Neural progenitor cell (in vitro differentiated cells): Measurements from ENCODE around the gene LHX1. TPM values are rescaled to one million over a fixed set of nuclear protein-coding genes. Genes with fewer than 3 reads are reported as not detected.
A peak's percentile ranks its signal among the peaks of the same experiment; 100 is the strongest.

Experiments
- DNase-seq: peaks from one replicate; pipeline ENCODE4 v3.0.0-alpha.2; 2016; ENCODE audit warnings: low spot score
- H2AFZ ChIP-seq: fragments of 200-600 bp; sonication (generic); replicated peaks from 2 replicates; pipeline ENCODE4 v1.6.1; 2016; ENCODE audit warnings: antibody characterized with exemption
- H3F3A ChIP-seq: fragments of 200-600 bp; sonication (generic); 2 replicates; pipeline ENCODE4 v1.6.1; 2016; ENCODE audit warnings: antibody characterized with exemption, low read depth
- H3K27ac ChIP-seq: fragments of 200-600 bp; sonication (generic); 2 replicates; pipeline ENCODE4 v1.5.1; 2016; ENCODE audit warnings: mild to moderate bottlenecking
- H3K27me3 ChIP-seq: fragments of 200-600 bp; sonication (generic); 2 replicates; pipeline ENCODE4 v1.6.1; 2016; ENCODE audit warnings: mild to moderate bottlenecking, moderate library complexity
- H3K36me3 ChIP-seq: fragments of 200-600 bp; sonication (generic); 2 replicates; pipeline ENCODE4 v1.5.1; 2016
- H3K4me1 ChIP-seq: fragments of 200-600 bp; sonication (generic); 2 replicates; pipeline ENCODE4 v1.6.1; 2016; ENCODE audit warnings: mixed run types
- H3K4me2 ChIP-seq: fragments of 200-600 bp; sonication (generic); 2 replicates; pipeline ENCODE4 v1.6.1; 2016
- H3K4me3 ChIP-seq: fragments of 200-600 bp; sonication (generic); 2 replicates; pipeline ENCODE4 v1.5.1; 2016
- H3K79me2 ChIP-seq: fragments of 200-600 bp; sonication (generic); 2 replicates; pipeline ENCODE4 v1.6.1; 2016; ENCODE audit warnings: low read depth
- H3K9ac ChIP-seq: fragments of 200-600 bp; sonication (generic); 2 replicates; pipeline ENCODE4 v1.6.1; 2016
- H3K9me3 ChIP-seq: fragments of 200-600 bp; sonication (generic); 2 replicates; pipeline ENCODE4 v1.5.1; 2016; ENCODE audit warnings: low read depth
- H4K20me1 ChIP-seq: fragments of 200-600 bp; sonication (generic); 2 replicates; pipeline ENCODE4 v1.6.1; 2016; ENCODE audit warnings: low read depth
- H3K27ac Mint-ChIP-seq: 3 replicates; pipeline ENCODE4 v1.8.0; 2021; ENCODE audit warnings: mixed read lengths
- H3K27me3 Mint-ChIP-seq: 2 replicates; pipeline ENCODE4 v1.8.0; 2022; ENCODE audit warnings: low read depth, mild to moderate bottlenecking, inconsistent platforms, moderate library complexity, mixed read lengths; ENCODE audit not compliant: insufficient read depth
- H3K36me3 Mint-ChIP-seq: 3 replicates; pipeline ENCODE4 v1.8.0; 2021; ENCODE audit warnings: mixed read lengths
- H3K4me1 Mint-ChIP-seq: 3 replicates; pipeline ENCODE4 v1.8.0; 2021; ENCODE audit warnings: mixed read lengths
- H3K4me3 Mint-ChIP-seq: 3 replicates; pipeline ENCODE4 v1.8.0; 2021; ENCODE audit warnings: mild to moderate bottlenecking, moderate library complexity, mixed read lengths
- H3K9me3 Mint-ChIP-seq: 3 replicates; pipeline ENCODE4 v1.8.0; 2020; ENCODE audit warnings: mixed read lengths
- CTCF ChIP-seq: fragments of 200-600 bp; sonication (generic); IDR thresholded peaks from 2 replicates; pipeline ENCODE4 v1.5.1; 2017; ENCODE audit warnings: antibody characterized with exemption, mild to moderate bottlenecking
- EZH2 ChIP-seq: fragments of 200-600 bp; sonication (generic); IDR thresholded peaks from 2 replicates; pipeline ENCODE4 v1.6.1; 2017; ENCODE audit warnings: antibody characterized with exemption, mild to moderate bottlenecking, moderate library complexity
- EZH2phosphoT487 ChIP-seq: fragments of 200-600 bp; sonication (generic); IDR thresholded peaks from 2 replicates; pipeline ENCODE4 v1.6.1; 2017; ENCODE audit warnings: antibody characterized with exemption
- total RNA-seq: library from RNA; depleted of rRNA; stranded (reverse); fragments of >200 nt; gene quantifications from 2 replicates; pipeline ENCODE4 v1.2.3, GENCODE V29; 2015; ENCODE audit warnings: low replicate concordance

Gene LHX1
- total RNA-seq, 1 donor from 2014 or later = not detected

DNA sequence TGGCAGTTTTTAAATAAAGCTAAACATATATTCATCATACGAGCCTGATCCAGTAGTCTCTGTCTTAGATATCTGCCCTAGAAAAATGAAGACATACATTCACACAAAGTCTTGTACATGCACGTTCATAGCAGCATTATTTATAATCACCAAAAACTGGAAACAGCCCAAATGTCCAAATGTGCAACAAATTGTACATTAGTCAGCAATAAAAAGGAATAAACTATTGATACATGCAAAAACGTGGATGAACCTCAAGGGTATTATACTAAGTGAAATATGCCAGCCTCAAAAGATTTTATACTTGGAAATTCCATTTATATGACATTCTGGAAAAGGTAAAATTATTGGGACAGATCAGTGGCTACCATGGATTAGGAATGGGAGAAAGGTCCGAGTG lies 34.2 kb downstream of the LHX1 start:
- Mint-ChIP-seq H3K27ac (no peak overlapping the region), H3K36me3 (peaks cover 17% of the 10 kb centered on the region), H3K9me3 (no peaks in the 10 kb centered on the region), H3K27me3 (no peaks in the 10 kb centered on the region), H3K4me1 (peaks cover 11% of the 10 kb centered on the region), H3K4me3 (no peak overlapping the region)
- H3K27me3 ChIP-seq = no peaks in the 10 kb centered on the region
- no peaks in the 10 kb centered on the region for H3K9me3 ChIP-seq
- no peak overlapping the region for H3K4me2 ChIP-seq
- peaks cover 19% of the 10 kb centered on the region for H3F3A ChIP-seq
- TF ChIP-seq EZH2 (no peak), CTCF (no peak), EZH2phosphoT487 (no peak)
- H3K36me3 ChIP-seq = peaks cover 5% of the 10 kb centered on the region
- H3K9ac ChIP-seq = no peak overlapping the region
- peak overlapping the region; percentile 83 for H3K27ac ChIP-seq
- peaks cover 19% of the 10 kb centered on the region for H3K79me2 ChIP-seq
- peaks cover 22% of the 10 kb centered on the region for H3K4me1 ChIP-seq
- H3K4me3 ChIP-seq = no peak overlapping the region
- no peak overlapping the region for H2AFZ ChIP-seq
- H4K20me1 ChIP-seq = peaks cover 17% of the 10 kb centered on the region
- no peak for DNase-seq

DNA sequence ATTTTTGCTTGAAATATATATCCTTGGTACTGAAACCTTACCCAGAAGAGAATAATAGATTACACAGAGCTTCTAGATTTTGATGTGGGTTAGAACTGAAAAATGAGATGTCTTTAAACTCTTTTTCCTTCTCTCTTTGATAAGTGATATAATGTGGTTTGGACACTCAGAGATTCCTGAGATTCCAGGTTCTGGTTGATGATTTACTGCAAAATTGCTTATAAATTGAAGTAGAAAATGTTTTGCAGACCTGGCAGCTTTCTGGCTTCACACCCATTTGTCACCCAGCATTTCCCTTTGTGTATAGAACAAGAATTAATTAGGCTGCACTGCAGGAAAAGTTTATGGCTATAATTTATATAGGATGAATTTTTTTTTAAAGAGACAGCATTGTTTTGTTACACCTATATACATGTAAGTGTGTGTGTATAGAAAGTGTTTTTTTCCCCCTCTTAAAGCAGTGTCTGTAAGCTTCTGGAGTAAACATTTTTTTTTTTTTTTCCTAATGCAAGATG lies 35.0 kb downstream of the LHX1 start:
- Histone ChIP-seq H3K27ac (peak overlapping the region; percentile 83), H4K20me1 (peaks cover 17% of the 10 kb centered on the region), H3F3A (peaks cover 19% of the 10 kb centered on the region), H3K9me3 (no peaks in the 10 kb centered on the region), H3K4me2 (peak overlapping the region; percentile 37), H3K79me2 (peaks cover 19% of the 10 kb centered on the region), H3K4me1 (peaks cover 22% of the 10 kb centered on the region), H3K9ac (no peak overlapping the region), H3K36me3 (peaks cover 5% of the 10 kb centered on the region), H3K4me3 (no peak overlapping the region), H3K27me3 (no peaks in the 10 kb centered on the region), H2AFZ (no peak overlapping the region)
- H3K4me1 Mint-ChIP-seq = peaks cover 11% of the 10 kb centered on the region
- H3K9me3 Mint-ChIP-seq = no peaks in the 10 kb centered on the region
- TF ChIP-seq CTCF = no peak
- no peak for TF ChIP-seq EZH2phosphoT487
- no peak for TF ChIP-seq EZH2
- H3K27me3 Mint-ChIP-seq = no peaks in the 10 kb centered on the region
- no peak for DNase-seq
- peaks cover 14% of the 10 kb centered on the region for H3K36me3 Mint-ChIP-seq
- no peak overlapping the region for H3K27ac Mint-ChIP-seq
- H3K4me3 Mint-ChIP-seq = no peak overlapping the region

- no peaks in the 10 kb centered on the region for H3K27me3 Mint-ChIP-seq
- H3K4me1 Mint-ChIP-seq = peaks cover 11% of the 10 kb centered on the region
- H3K4me3 Mint-ChIP-seq = no peak overlapping the region
- peaks cover 22% of the 10 kb centered on the region for H3K4me1 ChIP-seq
- TF ChIP-seq CTCF (no peak), EZH2 (no peak), EZH2phosphoT487 (no peak)
- DNase-seq = no peak
- peaks cover 19% of the 10 kb centered on the region for H3K79me2 ChIP-seq
- H3K27me3 ChIP-seq = no peaks in the 10 kb centered on the region
- H3K9me3 Mint-ChIP-seq = no peaks in the 10 kb centered on the region
- H3K4me3 ChIP-seq = no peak overlapping the region
- peak overlapping the region; percentile 83 for H3K27ac ChIP-seq
- peaks cover 14% of the 10 kb centered on the region for H3K36me3 Mint-ChIP-seq
- H3K27ac Mint-ChIP-seq = no peak overlapping the region
- peaks cover 17% of the 10 kb centered on the region for H4K20me1 ChIP-seq
- H3K36me3 ChIP-seq = peaks cover 5% of the 10 kb centered on the region
- no peaks in the 10 kb centered on the region for H3K9me3 ChIP-seq
- H3K9ac ChIP-seq = no peak overlapping the region
- peak overlapping the region; percentile 36 for H3K4me2 ChIP-seq
- H3F3A ChIP-seq = peaks cover 19% of the 10 kb centered on the region
- no peak overlapping the region for H2AFZ ChIP-seq
These were observed 35.6 kb downstream of the LHX1 start for GRCh38 chr17:36972905-36973304.
